ENCODE data around the gene ACKR3.

GRCh38 chr2:236538242-236538641 lies 31.4 kb upstream of the ACKR3 start:
- no peak for TF ChIP-seq CTCF (IDR thresholded peaks at IDR 0.05)
- TF ChIP-seq POLR2A (IDR thresholded peaks at IDR 0.05), result no peak
- TF ChIP-seq POLR2AphosphoS5 (IDR thresholded peaks at IDR 0.05; ENCODE audit: insufficient read depth in 1 of 2, low read depth in 1 of 2), result no peak

Data from vagina (tissue), 2 donors.